Peyer's patch (tissue), 4 donors: ENCODE results near the gene LRRC63. TPM values are rescaled to one million over a fixed set of nuclear protein-coding genes. Genes with fewer than 3 reads are reported as not detected.

Experiments
- DNase-seq, 3 donors: peaks; one replicate each; pipeline ENCODE4 v3.0.0-alpha.2; 2017 to 2019
- H3K27ac ChIP-seq, 4 donors: fragments of 200-600 bp; sonication (generic); one replicate each; pipeline ENCODE4 v1.5.1; 2016 to 2019
- H3K27me3 ChIP-seq, 2 donors: fragments of 200-600 bp; sonication (generic); one replicate each; pipeline ENCODE4 v1.5.1; 2019
- H3K36me3 ChIP-seq, 3 donors: fragments of 200-600 bp; sonication (generic); one replicate each; pipeline ENCODE4 v1.5.1; 2016 to 2019
- H3K4me1 ChIP-seq, 4 donors: fragments of 200-600 bp; sonication (generic); one replicate each; pipeline ENCODE4 v1.5.1; 2016 to 2019
- H3K4me3 ChIP-seq, 4 donors: fragments of 200-600 bp; sonication (generic); 1 replicate in 3 of 4; 2 replicates in 1 of 4; pipeline ENCODE4 v1.5.1; 2016 to 2019; ENCODE audit warnings: mild to moderate bottlenecking in 1 of 4
- H3K9me3 ChIP-seq, 4 donors: fragments of 200-600 bp; sonication (generic); one replicate each; pipeline ENCODE4 v1.5.1; 2016 to 2019; ENCODE audit warnings: mild to moderate bottlenecking in 1 of 4
- CTCF ChIP-seq, 6 experiments: fragments of 450-650 bp in 4 of 6; fragments of 200-600 bp in 2 of 6; sonication (generic) in 1 of 6; IDR thresholded peaks; one replicate each; pipeline ENCODE4 v1.5.1; 2017 to 2019; ENCODE audit warnings: antibody characterized with exemption in 6 of 6, mild to moderate bottlenecking in 3 of 6, moderate library complexity in 1 of 6
- POLR2A ChIP-seq, 2 donors: fragments of 450-650 bp; IDR thresholded peaks; one replicate each; pipeline ENCODE4 v1.5.1; 2017; ENCODE audit warnings: antibody characterized with exemption in 2 of 2, mild to moderate bottlenecking in 2 of 2, moderate library complexity in 2 of 2
- total RNA-seq, 4 donors: library from RNA; depleted of rRNA; stranded (reverse); fragments of >200 nt; gene quantifications; one replicate each; pipeline ENCODE4 v1.1.0, GENCODE V29; 2016

The LRRC63 gene
- total RNA-seq, 4 donors from 2014 or later, result 0.40 TPM; not detected in 3

- no peaks in the 10 kb centered on the region for H3K4me1 ChIP-seq
- TF ChIP-seq POLR2A (IDR thresholded peaks at IDR 0.05), result no peak
- no peak for TF ChIP-seq CTCF (IDR thresholded peaks at IDR 0.05)
- H3K36me3 ChIP-seq, result no peaks in the 10 kb centered on the region
Measured at GRCh38 chr13:46192412-46192811, 19.3 kb upstream of the LRRC63 start.

GRCh38 chr13:46195016-46195415, 16.7 kb upstream of the LRRC63 start:
- no peaks in the 10 kb centered on the region for H3K4me1 ChIP-seq
- no peak overlapping the region for H3K27ac ChIP-seq
- no peak for DNase-seq
- no peaks in the 10 kb centered on the region for H3K27me3 ChIP-seq
- TF ChIP-seq POLR2A (IDR thresholded peaks at IDR 0.05), result no peak
- no peak for TF ChIP-seq CTCF (IDR thresholded peaks at IDR 0.05)
- H3K4me3 ChIP-seq, result no peak overlapping the region
- H3K36me3 ChIP-seq, result no peaks in the 10 kb centered on the region
- no peaks in the 10 kb centered on the region for H3K9me3 ChIP-seq

More at GRCh38 chr13:46192412-46192811, 19.3 kb upstream of the LRRC63 start:
- DNase-seq, result no peak
- no peak overlapping the region for H3K27ac ChIP-seq
- no peaks in the 10 kb centered on the region for H3K27me3 ChIP-seq
- no peak overlapping the region for H3K4me3 ChIP-seq
- H3K9me3 ChIP-seq, result no peaks in the 10 kb centered on the region

- Histone ChIP-seq H3K27ac (no peak overlapping the region), H3K4me3 (no peak overlapping the region), H3K36me3 (no peaks in the 10 kb centered on the region), H3K4me1 (no peaks in the 10 kb centered on the region), H3K27me3 (no peaks in the 10 kb centered on the region), H3K9me3 (no peaks in the 10 kb centered on the region)
- TF ChIP-seq CTCF (IDR thresholded peaks at IDR 0.05), result no peak
- TF ChIP-seq POLR2A (IDR thresholded peaks at IDR 0.05), result no peak
- DNase-seq, result no peak
Measured at GRCh38 chr13:46197299-46198048, 14.3 kb upstream of the LRRC63 start.

- Histone ChIP-seq H3K9me3 (no peaks in the 10 kb centered on the region), H3K4me3 (no peak overlapping the region), H3K27me3 (no peaks in the 10 kb centered on the region), H3K36me3 (no peaks in the 10 kb centered on the region), H3K27ac (no peak overlapping the region), H3K4me1 (no peaks in the 10 kb centered on the region)
- TF ChIP-seq CTCF (IDR thresholded peaks at IDR 0.05) (no peak), POLR2A (IDR thresholded peaks at IDR 0.05) (no peak)
- DNase-seq, result no peak
Measured at GRCh38 chr13:46198696-46199193, 13.0 kb upstream of the LRRC63 start.

- no peaks in the 10 kb centered on the region for H3K4me1 ChIP-seq
- DNase-seq, result no peak
- no peaks in the 10 kb centered on the region for H3K36me3 ChIP-seq
- no peaks in the 10 kb centered on the region for H3K9me3 ChIP-seq
- no peaks in the 10 kb centered on the region for H3K27me3 ChIP-seq
- no peak for TF ChIP-seq CTCF (IDR thresholded peaks at IDR 0.05)
- TF ChIP-seq POLR2A (IDR thresholded peaks at IDR 0.05), result no peak
- no peak overlapping the region for H3K27ac ChIP-seq
- H3K4me3 ChIP-seq, result no peak overlapping the region
Measured at GRCh38 chr13:46202188-46202795, 9.4 kb upstream of the LRRC63 start.
